ENCODE results near the gene DNM2. TPM values are rescaled to one million over a fixed set of nuclear protein-coding genes. Genes with fewer than 3 reads are reported as not detected.

The DNM2 gene
- total and polyA plus RNA-seq, 2 of the 13 experiments (the other 11 are each of a cell fraction or from before 2014, with no cell fraction given) = 41.7 to 59.8 TPM

DNA sequence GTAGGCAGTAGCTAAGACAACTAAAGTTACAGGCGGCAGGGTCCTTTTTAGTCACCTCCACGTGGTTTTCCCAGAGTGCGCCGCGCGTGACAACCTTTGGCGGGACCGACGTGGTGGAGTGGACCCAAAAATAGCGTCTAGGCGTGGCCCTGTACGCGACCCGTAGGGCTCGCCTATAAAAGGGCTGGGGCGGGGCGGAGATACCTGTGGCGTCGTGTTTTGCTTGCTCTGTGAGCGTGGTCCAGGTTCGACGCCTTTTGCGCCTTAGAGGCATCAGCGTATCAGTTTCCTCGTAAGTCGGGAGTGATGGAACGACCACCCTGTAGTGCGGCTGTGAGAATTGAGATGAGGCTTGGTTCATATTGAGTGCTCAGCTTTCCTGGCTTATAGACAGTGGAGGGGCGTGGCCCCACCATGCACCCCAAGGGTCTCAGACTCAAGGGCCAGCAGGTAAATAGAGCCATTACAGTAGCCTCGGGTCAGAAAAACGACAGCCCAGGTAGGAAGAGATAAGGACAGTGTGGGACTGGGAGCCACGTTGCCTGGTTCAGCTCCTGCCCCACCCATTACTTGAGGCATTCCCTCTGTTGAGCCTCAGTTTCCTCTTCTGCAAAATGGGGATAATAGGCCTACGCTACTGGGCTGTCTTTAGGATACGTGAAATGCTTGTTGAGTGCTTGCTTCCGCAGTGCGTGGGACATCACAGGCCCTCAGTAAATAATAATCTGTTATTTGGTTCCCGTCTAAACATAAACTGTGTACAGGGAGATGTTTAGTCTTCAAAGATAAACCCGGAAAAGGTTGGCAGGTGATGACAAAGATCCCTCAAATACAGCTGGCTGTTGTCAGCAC, 118.8 kb downstream of the DNM2 start (continued):
- TF ChIP-seq, protein P1, sequence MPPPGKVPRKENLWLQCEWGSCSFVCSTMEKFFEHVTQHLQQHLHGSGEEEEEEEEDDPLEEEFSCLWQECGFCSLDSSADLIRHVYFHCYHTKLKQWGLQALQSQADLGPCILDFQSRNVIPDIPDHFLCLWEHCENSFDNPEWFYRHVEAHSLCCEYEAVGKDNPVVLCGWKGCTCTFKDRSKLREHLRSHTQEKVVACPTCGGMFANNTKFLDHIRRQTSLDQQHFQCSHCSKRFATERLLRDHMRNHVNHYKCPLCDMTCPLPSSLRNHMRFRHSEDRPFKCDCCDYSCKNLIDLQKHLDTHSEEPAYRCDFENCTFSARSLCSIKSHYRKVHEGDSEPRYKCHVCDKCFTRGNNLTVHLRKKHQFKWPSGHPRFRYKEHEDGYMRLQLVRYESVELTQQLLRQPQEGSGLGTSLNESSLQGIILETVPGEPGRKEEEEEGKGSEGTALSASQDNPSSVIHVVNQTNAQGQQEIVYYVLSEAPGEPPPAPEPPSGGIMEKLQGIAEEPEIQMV (CRISPR knock-in tag; IDR thresholded peaks at IDR 0.05; ENCODE audit: low read depth) = no peak; the same call in 1 of the 2 replicates
- TF ChIP-seq PHF21A (CRISPR knock-in tag; IDR thresholded peaks at IDR 0.05) = 0 out of 2 replicates have a peak, but pooled peaks have one; percentile 53
- no peak for TF ChIP-seq ZNF432 (CRISPR knock-in tag; IDR thresholded peaks at IDR 0.05; ENCODE audit: borderline replicate concordance)
- TF ChIP-seq ZNF264 (CRISPR knock-in tag; IDR thresholded peaks at IDR 0.05) = no peak
- TF ChIP-seq MAFG (CRISPR knock-in tag; IDR thresholded peaks at IDR 0.05) = no peak
- no peak for TF ChIP-seq ZFP37 (CRISPR knock-in tag; IDR thresholded peaks at IDR 0.05; ENCODE audit: borderline replicate concordance)
- no peak for TF ChIP-seq TAF15 (IDR thresholded peaks at IDR 0.05; ENCODE audit: low read depth, low read length, poor library complexity, severe bottlenecking)
- TF ChIP-seq ZNF670 (CRISPR knock-in tag; IDR thresholded peaks at IDR 0.05; ENCODE audit: borderline replicate concordance) = peak; percentile 77; the same call in 1 of the 2 replicates
- TF ChIP-seq ATF7-NPFF (CRISPR knock-in tag; IDR thresholded peaks at IDR 0.05; ENCODE audit: low read depth) = no peak; the same call in 1 of the 2 replicates
- TF ChIP-seq ZNF839 (CRISPR knock-in tag; IDR thresholded peaks at IDR 0.05; ENCODE audit: borderline replicate concordance) = no peak
- TF ChIP-seq ZNF790 (CRISPR knock-in tag; IDR thresholded peaks at IDR 0.05; ENCODE audit: borderline replicate concordance) = peak; percentile 79; the same call in 1 of the 2 replicates
- TF ChIP-seq MXD4 (CRISPR knock-in tag; IDR thresholded peaks at IDR 0.05) = peak; percentile 27; the same call in 1 of the 2 replicates
- no peak for TF ChIP-seq ZBTB46 (CRISPR knock-in tag; IDR thresholded peaks at IDR 0.05; ENCODE audit: borderline replicate concordance)
- TF ChIP-seq, protein P2, sequence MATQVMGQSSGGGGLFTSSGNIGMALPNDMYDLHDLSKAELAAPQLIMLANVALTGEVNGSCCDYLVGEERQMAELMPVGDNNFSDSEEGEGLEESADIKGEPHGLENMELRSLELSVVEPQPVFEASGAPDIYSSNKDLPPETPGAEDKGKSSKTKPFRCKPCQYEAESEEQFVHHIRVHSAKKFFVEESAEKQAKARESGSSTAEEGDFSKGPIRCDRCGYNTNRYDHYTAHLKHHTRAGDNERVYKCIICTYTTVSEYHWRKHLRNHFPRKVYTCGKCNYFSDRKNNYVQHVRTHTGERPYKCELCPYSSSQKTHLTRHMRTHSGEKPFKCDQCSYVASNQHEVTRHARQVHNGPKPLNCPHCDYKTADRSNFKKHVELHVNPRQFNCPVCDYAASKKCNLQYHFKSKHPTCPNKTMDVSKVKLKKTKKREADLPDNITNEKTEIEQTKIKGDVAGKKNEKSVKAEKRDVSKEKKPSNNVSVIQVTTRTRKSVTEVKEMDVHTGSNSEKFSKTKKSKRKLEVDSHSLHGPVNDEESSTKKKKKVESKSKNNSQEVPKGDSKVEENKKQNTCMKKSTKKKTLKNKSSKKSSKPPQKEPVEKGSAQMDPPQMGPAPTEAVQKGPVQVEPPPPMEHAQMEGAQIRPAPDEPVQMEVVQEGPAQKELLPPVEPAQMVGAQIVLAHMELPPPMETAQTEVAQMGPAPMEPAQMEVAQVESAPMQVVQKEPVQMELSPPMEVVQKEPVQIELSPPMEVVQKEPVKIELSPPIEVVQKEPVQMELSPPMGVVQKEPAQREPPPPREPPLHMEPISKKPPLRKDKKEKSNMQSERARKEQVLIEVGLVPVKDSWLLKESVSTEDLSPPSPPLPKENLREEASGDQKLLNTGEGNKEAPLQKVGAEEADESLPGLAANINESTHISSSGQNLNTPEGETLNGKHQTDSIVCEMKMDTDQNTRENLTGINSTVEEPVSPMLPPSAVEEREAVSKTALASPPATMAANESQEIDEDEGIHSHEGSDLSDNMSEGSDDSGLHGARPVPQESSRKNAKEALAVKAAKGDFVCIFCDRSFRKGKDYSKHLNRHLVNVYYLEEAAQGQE (IDR thresholded peaks at IDR 0.05; ENCODE audit: borderline replicate concordance in 1 of 2, low read depth in 1 of 2, low read length in 2 of 2) = no peak
- TF ChIP-seq CBX5 (CRISPR knock-in tag; IDR thresholded peaks at IDR 0.05; ENCODE audit: borderline replicate concordance) = peak; percentile 46; the same call in 1 of the 2 replicates
- no peak for TF ChIP-seq SKI (IDR thresholded peaks at IDR 0.05; ENCODE audit: partially characterized antibody)
- TF ChIP-seq HES4 (CRISPR knock-in tag; IDR thresholded peaks at IDR 0.05; ENCODE audit: borderline replicate concordance) = peak; percentile 25; the same call in 1 of the 2 replicates
- TF ChIP-seq CHD4 (IDR thresholded peaks at IDR 0.05; ENCODE audit: borderline replicate concordance, low read length) = peak; percentile 76; the same call in 1 of the 2 replicates
- TF ChIP-seq ZSCAN30 (CRISPR knock-in tag; IDR thresholded peaks at IDR 0.05) = no peak
- TF ChIP-seq FIP1L1 (IDR thresholded peaks at IDR 0.05; ENCODE audit: borderline replicate concordance, insufficient read depth, low read depth, low read length) = no peak
- no peak for TF ChIP-seq ZNF451 (CRISPR knock-in tag; IDR thresholded peaks at IDR 0.05)
- TF ChIP-seq HOXA3 (CRISPR knock-in tag; IDR thresholded peaks at IDR 0.05) = peak; percentile 77

Data from HepG2 (cell line).